GM10266 (cell line): Measurements from ENCODE around the gene FOXRED2.
A peak's percentile ranks its signal among the peaks of the same experiment; 100 is the strongest.

Experiments
- DNase-seq: peaks from one replicate; pipeline ENCODE4 v3.0.0; 2012; ENCODE audit errors: extremely low spot score
- CTCF ChIP-seq: IDR thresholded peaks from 2 replicates; pipeline ENCODE4 v1.5.1; 2012; ENCODE audit warnings: mild to moderate bottlenecking, low read depth; ENCODE audit not compliant: control insufficient read depth, insufficient read depth; ENCODE audit errors: missing control alignments

Gene FOXRED2

GRCh38 chr22:36506637-36507517 is at the start of gene FOXRED2:
Gene FOXRED2, minus strand, starts transcription at chr22:36507040. Its CDS starts 618 bp downstream, at chr22:36506422.
- peak; percentile 99 for DNase-seq
- no peak for TF ChIP-seq CTCF

- DNase-seq = no peak
- no peak for TF ChIP-seq CTCF
Observed at GRCh38 chr22:36554098-36554497, 47.3 kb upstream of the FOXRED2 start.

- TF ChIP-seq CTCF = no peak
- DNase-seq = no peak
Observed at GRCh38 chr22:36552289-36552688, 45.4 kb upstream of the FOXRED2 start.

GRCh38 chr22:36550701-36551495 is 44.1 kb upstream of the FOXRED2 start:
- DNase-seq = no peak
- TF ChIP-seq CTCF = no peak

GRCh38 chr22:36549033-36549432 is 42.2 kb upstream of the FOXRED2 start:
- no peak for TF ChIP-seq CTCF
- no peak for DNase-seq

GRCh38 chr22:36548606-36549005 is 41.8 kb upstream of the FOXRED2 start:
- no peak for DNase-seq

More at GRCh38 chr22:36548606-36549005, 41.8 kb upstream of the FOXRED2 start:
- TF ChIP-seq CTCF = no peak
